Fibroblast of skin of left biceps (primary cell): ENCODE data around the gene HLA-DQB1.
A peak's percentile ranks its signal among the peaks of the same experiment; 100 is the strongest.
"Not testable (repeated sequence)": the region's sequence is repeated elsewhere in the genome, so short reads cannot be mapped to it uniquely, and the experiment has no call there.

Source experiments
- DNase-seq, 2 experiments: peaks; one replicate each; pipeline ENCODE4 v3.0.0-alpha.2; 2013; ENCODE audit warnings: low read depth in 2 of 2

HLA-DQB1 gene

GRCh38 chr6:32666420-32667300 lies at the start of gene HLA-DQB1:
Gene HLA-DQB1 (minus strand): TSS chr6:32666657. CDS start chr6:32666607, 50 bp downstream.
- DNase-seq = no peak

GRCh38 chr6:32713241-32713640 lies 46.8 kb upstream of the HLA-DQB1 start:
- no peak for DNase-seq

- no peak for DNase-seq
Observed at GRCh38 chr6:32709625-32710024, 43.2 kb upstream of the HLA-DQB1 start.

GRCh38 chr6:32705164-32705563 lies 38.7 kb upstream of the HLA-DQB1 start:
- not testable (repeated sequence) for DNase-seq

- DNase-seq = no peak
Observed at GRCh38 chr6:32703347-32703746, 36.9 kb upstream of the HLA-DQB1 start.

- DNase-seq = peak; percentile 17 to 25
Observed at GRCh38 chr6:32700391-32701040, 34.1 kb upstream of the HLA-DQB1 start.

GRCh38 chr6:32697031-32697430 lies 30.6 kb upstream of the HLA-DQB1 start:
- DNase-seq = no peak

- DNase-seq = no peak
Observed at GRCh38 chr6:32692019-32692418, 25.6 kb upstream of the HLA-DQB1 start.

GRCh38 chr6:32689531-32690501 lies 23.4 kb upstream of the HLA-DQB1 start:
- DNase-seq = no peak

GRCh38 chr6:32685603-32686002 lies 19.1 kb upstream of the HLA-DQB1 start:
- no peak for DNase-seq

- no peak for DNase-seq
Observed at GRCh38 chr6:32684246-32684645, 17.8 kb upstream of the HLA-DQB1 start.

GRCh38 chr6:32680055-32680454 lies 13.6 kb upstream of the HLA-DQB1 start:
- no peak for DNase-seq

- DNase-seq = no peak
Observed at GRCh38 chr6:32679492-32679891, 13.0 kb upstream of the HLA-DQB1 start.

- DNase-seq = not testable (repeated sequence)
Observed at GRCh38 chr6:32674123-32674522, 7.7 kb upstream of the HLA-DQB1 start.

- DNase-seq = not testable (repeated sequence)
Observed at GRCh38 chr6:32671908-32672307, 5.5 kb upstream of the HLA-DQB1 start.

GRCh38 chr6:32669893-32670292 lies 3.4 kb upstream of the HLA-DQB1 start:
- DNase-seq = no peak

GRCh38 chr6:32669240-32669639 lies 2.8 kb upstream of the HLA-DQB1 start:
- DNase-seq = no peak

- no peak for DNase-seq
Observed at GRCh38 chr6:32668226-32668747, 1.8 kb upstream of the HLA-DQB1 start.

GRCh38 chr6:32665661-32666060 lies 796 bp downstream of the HLA-DQB1 start:
- DNase-seq = no peak

GRCh38 chr6:32664827-32665362 lies 1.6 kb downstream of the HLA-DQB1 start:
- DNase-seq = no peak

GRCh38 chr6:32664354-32664753 lies 2.1 kb downstream of the HLA-DQB1 start:
- DNase-seq = no peak
